ENCODE data around the gene MINDY1.

GRCh38 chr1:151055581-151055980, 48.9 kb upstream of the MINDY1 start:
- TF ChIP-seq CTCF (IDR thresholded peaks at IDR 0.05 in 8 of 11, conservative IDR thresholded peaks at IDR 0.05 in 3 of 11) (no peak), POLR2A (IDR thresholded peaks at IDR 0.05) (no peak), POLR2AphosphoS5 (IDR thresholded peaks at IDR 0.05) (no peak)
